Neural progenitor cell (in vitro differentiated cells): Measurements from ENCODE around the gene CAPN14.

Experiments
- EZH2 ChIP-seq: fragments of 200-600 bp; sonication (generic); IDR thresholded peaks from 2 replicates; pipeline ENCODE4 v1.6.1; 2017; ENCODE audit warnings: antibody characterized with exemption, mild to moderate bottlenecking, moderate library complexity
- EZH2phosphoT487 ChIP-seq: fragments of 200-600 bp; sonication (generic); IDR thresholded peaks from 2 replicates; pipeline ENCODE4 v1.6.1; 2017; ENCODE audit warnings: antibody characterized with exemption
- TF ChIP-seq, protein P1 (sequence below): fragments of 200-600 bp; sonication (generic); IDR thresholded peaks from 2 replicates; pipeline ENCODE4 v1.5.1; 2017; ENCODE audit warnings: antibody characterized with exemption, mild to moderate bottlenecking

DNA sequence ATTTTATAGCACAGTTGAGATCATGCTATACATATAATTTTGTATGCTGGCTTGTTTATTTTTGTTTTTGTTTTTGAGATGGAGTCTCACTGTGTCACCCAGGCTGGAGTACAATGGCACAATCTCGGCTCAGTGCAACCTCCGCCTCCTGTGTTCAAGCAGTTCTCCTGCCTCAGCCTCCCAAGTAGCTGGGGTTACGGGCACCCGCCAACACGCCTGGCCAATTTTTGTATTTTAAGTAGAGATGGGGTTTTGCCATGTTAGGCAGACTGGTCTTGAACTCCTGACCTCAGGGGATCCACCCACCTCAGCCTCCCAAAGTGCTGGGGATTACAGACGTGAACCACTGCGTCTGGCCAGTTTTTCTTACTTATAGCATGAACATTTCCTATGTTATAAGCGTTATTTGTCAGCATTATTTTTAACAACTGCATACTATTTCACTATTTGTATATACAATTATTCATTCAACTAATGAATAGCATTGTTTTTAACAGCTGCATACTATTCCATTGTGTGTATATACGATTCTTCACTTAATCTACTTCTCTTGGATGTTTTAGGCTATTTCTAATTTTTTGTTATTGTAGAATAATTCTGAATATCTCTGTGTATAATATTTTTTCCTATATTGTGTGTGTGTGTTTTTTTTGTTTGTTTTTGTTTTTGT lies 20.2 kb upstream of the CAPN14 start:
- TF ChIP-seq, protein P1, sequence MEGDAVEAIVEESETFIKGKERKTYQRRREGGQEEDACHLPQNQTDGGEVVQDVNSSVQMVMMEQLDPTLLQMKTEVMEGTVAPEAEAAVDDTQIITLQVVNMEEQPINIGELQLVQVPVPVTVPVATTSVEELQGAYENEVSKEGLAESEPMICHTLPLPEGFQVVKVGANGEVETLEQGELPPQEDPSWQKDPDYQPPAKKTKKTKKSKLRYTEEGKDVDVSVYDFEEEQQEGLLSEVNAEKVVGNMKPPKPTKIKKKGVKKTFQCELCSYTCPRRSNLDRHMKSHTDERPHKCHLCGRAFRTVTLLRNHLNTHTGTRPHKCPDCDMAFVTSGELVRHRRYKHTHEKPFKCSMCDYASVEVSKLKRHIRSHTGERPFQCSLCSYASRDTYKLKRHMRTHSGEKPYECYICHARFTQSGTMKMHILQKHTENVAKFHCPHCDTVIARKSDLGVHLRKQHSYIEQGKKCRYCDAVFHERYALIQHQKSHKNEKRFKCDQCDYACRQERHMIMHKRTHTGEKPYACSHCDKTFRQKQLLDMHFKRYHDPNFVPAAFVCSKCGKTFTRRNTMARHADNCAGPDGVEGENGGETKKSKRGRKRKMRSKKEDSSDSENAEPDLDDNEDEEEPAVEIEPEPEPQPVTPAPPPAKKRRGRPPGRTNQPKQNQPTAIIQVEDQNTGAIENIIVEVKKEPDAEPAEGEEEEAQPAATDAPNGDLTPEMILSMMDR = no peak
- TF ChIP-seq EZH2 (no peak), EZH2phosphoT487 (no peak)
